Thoracic aorta (tissue), 2 donors: ENCODE measurements around the gene SLC16A7. TPM values are rescaled to one million over a fixed set of nuclear protein-coding genes. Genes with fewer than 3 reads are reported as not detected.

Experiments used
- ATAC-seq: fragments of 150-250 bp; one replicate; pipeline ENCODE4 v1.8.0; 2017; ENCODE audit warnings: low read depth; ENCODE audit not compliant: insufficient number of reproducible peaks, low FRiP score
- DNase-seq: peaks from one replicate; pipeline ENCODE4 v3.0.0-alpha.2; 2020; ENCODE audit warnings: low spot score
- H3K27ac ChIP-seq, 2 donors: fragments of 200-600 bp; sonication (generic); 1 replicate in 1 of 2; 2 replicates in 1 of 2; pipeline ENCODE4 v1.5.1; 2016; ENCODE audit warnings: mild to moderate bottlenecking in 2 of 2, moderate library complexity in 2 of 2
- H3K27me3 ChIP-seq: fragments of 200-600 bp; sonication (generic); replicated peaks from 2 replicates; pipeline ENCODE4 v1.6.0; 2016; ENCODE audit warnings: mild to moderate bottlenecking; ENCODE audit not compliant: insufficient read depth
- H3K36me3 ChIP-seq: fragments of 200-600 bp; sonication (generic); one replicate; pipeline ENCODE4 v1.5.1; 2016
- H3K4me1 ChIP-seq, 2 donors: fragments of 200-600 bp; sonication (generic); 1 replicate in 1 of 2; 2 replicates in 1 of 2; pipeline versions ENCODE4 v1.5.1 to v1.6.0; 2016; ENCODE audit warnings: low read depth in 2 of 2, mild to moderate bottlenecking in 1 of 2; ENCODE audit not compliant: control insufficient read depth in 1 of 2
- H3K4me3 ChIP-seq: fragments of 200-600 bp; sonication (generic); 2 replicates; pipeline ENCODE4 v1.5.1; 2016; ENCODE audit warnings: mild to moderate bottlenecking
- H3K9me3 ChIP-seq: fragments of 200-600 bp; sonication (generic); 2 replicates; pipeline ENCODE4 v1.5.1; 2016
- total RNA-seq, 2 donors: library from RNA; depleted of rRNA; stranded (reverse); fragments of >200 nt; gene quantifications; one replicate each; pipeline versions ENCODE4 v1.1.0 to v1.2.3, GENCODE V29; 2016
- TF ChIP-seq, protein P1 (sequence below): fragments of 200-600 bp; sonication (generic); IDR thresholded peaks from one replicate; pipeline ENCODE4 v1.5.1; 2019; ENCODE audit warnings: antibody characterized with exemption

SLC16A7 gene
- total RNA-seq, 2 donors from 2014 or later = 44.9 to 175 TPM

DNA sequence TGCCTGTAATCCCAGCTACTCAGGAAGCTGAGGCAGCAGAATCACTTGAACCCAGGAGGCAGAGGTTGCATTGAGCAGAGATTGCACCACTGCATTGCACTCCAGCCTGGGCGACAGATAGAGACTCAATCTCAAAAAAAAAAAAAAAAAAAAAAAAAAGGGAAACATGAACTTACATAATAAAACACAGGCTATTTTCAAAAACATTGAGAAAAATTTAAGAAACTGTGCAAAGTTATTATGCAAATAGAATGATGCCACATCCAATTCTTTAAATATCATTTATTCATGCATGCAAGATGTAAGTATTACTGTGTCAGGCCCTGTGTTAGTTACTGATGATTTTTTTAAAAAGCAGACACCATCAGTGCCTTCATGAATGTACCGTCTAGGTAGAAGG lies 20.0 kb upstream of the SLC16A7 start:
- Histone ChIP-seq H3K9me3 (no peaks in the 10 kb centered on the region), H3K27ac (no peak overlapping the region), H3K27me3 (no peaks in the 10 kb centered on the region), H3K4me1 (no peaks in the 10 kb centered on the region), H3K4me3 (no peak overlapping the region), H3K36me3 (no peaks in the 10 kb centered on the region)
- TF ChIP-seq, protein P1, sequence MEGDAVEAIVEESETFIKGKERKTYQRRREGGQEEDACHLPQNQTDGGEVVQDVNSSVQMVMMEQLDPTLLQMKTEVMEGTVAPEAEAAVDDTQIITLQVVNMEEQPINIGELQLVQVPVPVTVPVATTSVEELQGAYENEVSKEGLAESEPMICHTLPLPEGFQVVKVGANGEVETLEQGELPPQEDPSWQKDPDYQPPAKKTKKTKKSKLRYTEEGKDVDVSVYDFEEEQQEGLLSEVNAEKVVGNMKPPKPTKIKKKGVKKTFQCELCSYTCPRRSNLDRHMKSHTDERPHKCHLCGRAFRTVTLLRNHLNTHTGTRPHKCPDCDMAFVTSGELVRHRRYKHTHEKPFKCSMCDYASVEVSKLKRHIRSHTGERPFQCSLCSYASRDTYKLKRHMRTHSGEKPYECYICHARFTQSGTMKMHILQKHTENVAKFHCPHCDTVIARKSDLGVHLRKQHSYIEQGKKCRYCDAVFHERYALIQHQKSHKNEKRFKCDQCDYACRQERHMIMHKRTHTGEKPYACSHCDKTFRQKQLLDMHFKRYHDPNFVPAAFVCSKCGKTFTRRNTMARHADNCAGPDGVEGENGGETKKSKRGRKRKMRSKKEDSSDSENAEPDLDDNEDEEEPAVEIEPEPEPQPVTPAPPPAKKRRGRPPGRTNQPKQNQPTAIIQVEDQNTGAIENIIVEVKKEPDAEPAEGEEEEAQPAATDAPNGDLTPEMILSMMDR = no peak
- ATAC-seq (no peak), DNase-seq (no peak)

DNA sequence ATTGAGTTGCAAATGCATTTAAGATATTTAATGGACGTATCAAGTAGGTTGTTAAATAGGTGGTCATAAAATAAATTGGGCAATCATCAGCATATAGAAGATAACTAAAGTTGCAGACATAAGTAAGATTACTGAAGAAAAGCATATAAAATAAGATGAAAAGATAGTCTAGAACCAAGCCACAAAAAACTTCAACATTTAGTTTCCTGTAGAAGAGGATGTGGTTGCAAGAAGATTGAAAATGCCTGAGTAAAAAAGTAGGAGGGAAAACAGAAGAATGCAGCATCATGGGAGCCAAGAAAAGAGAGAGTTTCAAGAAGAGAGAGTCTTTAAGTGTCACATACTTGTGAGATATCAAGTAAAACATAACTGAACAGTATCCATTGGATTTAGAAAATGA lies 17.6 kb upstream of the SLC16A7 start:
- no peaks in the 10 kb centered on the region for H3K27me3 ChIP-seq
- no peak for ATAC-seq
- no peak overlapping the region for H3K4me3 ChIP-seq
- H3K4me1 ChIP-seq = no peaks in the 10 kb centered on the region
- H3K9me3 ChIP-seq = no peaks in the 10 kb centered on the region
- no peaks in the 10 kb centered on the region for H3K36me3 ChIP-seq
- H3K27ac ChIP-seq = no peak overlapping the region
- DNase-seq = no peak
- TF ChIP-seq, protein P1 = no peak

DNA sequence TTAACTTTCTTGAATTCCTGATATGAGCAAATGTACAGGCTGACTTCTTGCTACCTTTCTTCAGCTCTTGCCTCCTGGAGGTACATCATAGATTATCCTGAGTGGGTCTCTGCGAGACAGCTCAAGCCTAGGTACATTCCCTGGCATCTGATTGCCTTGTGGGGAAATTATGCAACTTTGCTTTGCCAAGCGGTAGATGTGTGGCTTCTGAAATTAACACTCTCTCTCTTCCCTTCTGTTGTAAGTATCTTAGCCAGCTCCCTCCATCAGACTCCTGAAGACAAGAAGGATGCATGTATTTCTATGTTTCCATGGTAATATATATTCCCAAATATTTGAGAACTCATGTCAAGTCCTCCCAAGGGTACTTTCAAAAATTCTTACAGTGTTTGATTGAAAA lies 16.2 kb upstream of the SLC16A7 start:
- no peaks in the 10 kb centered on the region for H3K9me3 ChIP-seq
- TF ChIP-seq, protein P1 = no peak
- ATAC-seq (no peak), DNase-seq (no peak)
- H3K27me3 ChIP-seq = no peaks in the 10 kb centered on the region
- no peak overlapping the region for H3K27ac ChIP-seq
- H3K4me3 ChIP-seq = no peak overlapping the region
- no peaks in the 10 kb centered on the region for H3K36me3 ChIP-seq
- H3K4me1 ChIP-seq = no peaks in the 10 kb centered on the region

DNA sequence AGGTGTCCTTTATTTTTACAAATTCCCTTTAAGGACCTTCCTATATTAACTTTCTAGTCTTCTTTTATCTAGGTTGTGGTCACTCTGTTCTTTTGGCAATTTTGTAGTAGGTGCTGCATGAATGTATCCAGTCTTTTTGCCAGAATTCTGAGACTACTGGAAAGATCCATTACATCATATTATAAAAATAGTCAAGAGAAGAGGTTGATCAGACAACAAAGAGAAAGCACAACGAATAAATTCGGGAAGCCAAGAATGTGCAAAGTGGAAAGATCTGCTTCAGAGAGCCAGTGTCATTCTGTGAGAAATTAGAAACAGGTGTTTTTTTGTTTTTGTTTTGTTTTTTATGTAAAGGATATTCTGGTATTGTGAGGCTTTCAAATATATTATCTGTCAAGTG lies 15.8 kb upstream of the SLC16A7 start:
- Histone ChIP-seq H3K4me1 (no peaks in the 10 kb centered on the region), H3K36me3 (no peaks in the 10 kb centered on the region), H3K4me3 (no peak overlapping the region), H3K27ac (no peak overlapping the region), H3K27me3 (no peaks in the 10 kb centered on the region), H3K9me3 (no peaks in the 10 kb centered on the region)
- no peak for ATAC-seq
- DNase-seq = no peak
- TF ChIP-seq, protein P1 = no peak

DNA sequence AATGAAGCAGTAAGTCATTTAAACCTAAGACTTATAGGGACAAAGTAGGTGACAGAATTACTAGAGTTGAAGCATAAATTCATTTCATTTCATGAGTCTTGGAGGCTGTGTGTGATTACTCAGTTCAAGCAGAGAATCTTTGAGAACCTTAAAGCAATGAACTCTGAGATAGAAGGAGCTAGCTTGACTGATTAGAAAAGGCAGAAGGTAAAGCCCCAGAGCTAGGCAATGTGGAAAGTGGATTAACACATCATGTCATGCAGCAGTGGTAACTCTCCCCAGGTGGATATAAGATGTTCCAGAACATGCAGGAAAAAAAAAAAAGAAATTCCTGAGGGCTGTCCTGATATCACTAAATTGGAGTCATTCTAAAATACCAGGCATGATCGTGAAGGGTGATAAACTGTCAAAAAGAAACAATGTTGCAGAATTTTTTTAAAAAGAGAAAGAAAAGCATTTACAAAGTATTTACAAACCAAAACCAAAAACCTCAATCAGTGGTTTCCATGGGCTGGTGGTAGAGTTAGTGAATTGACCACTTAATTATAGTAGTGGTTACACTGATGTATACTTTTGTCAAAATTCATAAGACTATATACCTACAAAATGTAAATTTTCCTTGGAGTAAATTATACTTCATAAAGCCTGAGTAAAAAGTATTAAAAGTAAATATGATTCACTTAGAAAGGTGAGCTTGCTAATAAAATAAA lies 12.7 kb upstream of the SLC16A7 start:
- TF ChIP-seq, protein P1 = no peak
- no peaks in the 10 kb centered on the region for H3K36me3 ChIP-seq
- no peak overlapping the region for H3K4me3 ChIP-seq
- ATAC-seq (no peak), DNase-seq (no peak)
- H3K4me1 ChIP-seq = no peaks in the 10 kb centered on the region
- no peaks in the 10 kb centered on the region for H3K27me3 ChIP-seq
- H3K9me3 ChIP-seq = no peaks in the 10 kb centered on the region
- H3K27ac ChIP-seq = no peak overlapping the region
